HG02943 (cell line): ENCODE measurements around the gene XPO5.

Source experiments
- ATAC-seq: cut with Tn5 transposase; IDR thresholded peaks from one replicate; pipeline ENCODE4 v1.9.1; 2021; ENCODE audit warnings: mild to moderate bottlenecking, low read depth, moderate library complexity; ENCODE audit not compliant: unreplicated experiment

The XPO5 gene

DNA sequence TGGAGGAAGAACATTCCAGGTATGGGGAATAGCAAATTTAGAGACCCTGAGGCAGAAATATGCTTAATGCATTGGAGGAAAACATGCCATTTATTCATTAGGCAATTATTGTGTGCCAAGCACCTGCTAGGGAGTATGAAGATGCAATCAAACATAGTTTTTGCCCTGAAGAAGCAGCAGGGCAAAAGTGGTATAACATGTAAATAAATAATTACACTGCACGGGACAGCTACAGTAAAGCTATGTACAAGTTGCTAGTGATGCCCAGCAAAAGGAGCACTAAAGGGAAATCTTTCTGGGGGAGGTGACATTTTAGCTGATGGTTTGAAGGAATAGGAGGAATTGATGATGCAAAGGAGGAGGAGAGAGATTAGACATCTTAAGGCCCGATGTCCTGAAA is 99.1 kb downstream of the XPO5 start:
- ATAC-seq, result no peak

DNA sequence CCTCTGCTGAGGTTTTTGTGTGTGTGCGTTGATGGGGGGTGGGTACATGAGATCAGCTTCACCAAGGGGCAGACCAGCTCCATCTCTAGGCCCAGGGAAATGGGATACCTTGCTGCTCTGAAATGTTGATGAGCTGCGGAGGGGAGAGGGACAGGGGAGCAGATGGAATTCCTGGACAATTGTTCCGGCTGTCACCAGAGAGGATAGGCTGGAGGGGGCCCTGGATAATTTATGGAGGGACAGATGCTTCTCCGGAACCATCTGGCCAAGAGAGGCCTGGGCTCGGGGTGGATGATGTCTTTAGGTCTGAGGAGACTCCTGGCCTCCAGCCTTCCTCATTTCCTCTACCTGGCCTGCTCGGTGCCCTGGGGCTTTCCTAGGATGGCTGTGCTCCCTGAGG is 100.3 kb downstream of the XPO5 start:
- ATAC-seq, result no peak

DNA sequence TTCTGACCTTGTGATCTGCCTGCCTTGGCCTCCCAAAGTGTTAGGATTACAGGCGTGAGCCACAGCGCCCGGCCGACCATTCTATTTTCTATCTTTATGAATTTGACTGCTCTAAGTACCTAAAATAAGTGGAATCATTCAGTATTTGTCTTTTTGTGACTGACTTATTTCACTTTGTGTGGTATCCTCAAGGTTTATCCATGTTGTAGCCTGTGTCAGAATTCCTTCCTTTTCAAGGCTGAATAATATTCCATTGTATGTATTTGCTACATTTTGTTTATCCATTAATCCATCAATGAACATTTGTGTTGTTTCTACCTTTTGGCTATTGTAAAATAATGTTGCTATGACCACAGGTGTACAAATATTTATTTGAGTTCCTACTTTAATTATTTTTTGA is 103.3 kb downstream of the XPO5 start:
- no peak for ATAC-seq
